Activated T-helper 9 cell treated with anti-CD3 and anti-CD28 coated beads, Interleukin-2, amount 50 U/mL, for 16 hours (primary cell): ENCODE results near the gene CAMTA1.
"Not testable (repeated sequence)": the region's sequence is repeated elsewhere in the genome, so short reads cannot be mapped to it uniquely, and the experiment has no call there.

Experiments
- DNase-seq: peaks from one replicate; pipeline ENCODE4 v3.0.0-alpha.2; 2020; ENCODE audit warnings: low read depth

The CAMTA1 gene

DNA sequence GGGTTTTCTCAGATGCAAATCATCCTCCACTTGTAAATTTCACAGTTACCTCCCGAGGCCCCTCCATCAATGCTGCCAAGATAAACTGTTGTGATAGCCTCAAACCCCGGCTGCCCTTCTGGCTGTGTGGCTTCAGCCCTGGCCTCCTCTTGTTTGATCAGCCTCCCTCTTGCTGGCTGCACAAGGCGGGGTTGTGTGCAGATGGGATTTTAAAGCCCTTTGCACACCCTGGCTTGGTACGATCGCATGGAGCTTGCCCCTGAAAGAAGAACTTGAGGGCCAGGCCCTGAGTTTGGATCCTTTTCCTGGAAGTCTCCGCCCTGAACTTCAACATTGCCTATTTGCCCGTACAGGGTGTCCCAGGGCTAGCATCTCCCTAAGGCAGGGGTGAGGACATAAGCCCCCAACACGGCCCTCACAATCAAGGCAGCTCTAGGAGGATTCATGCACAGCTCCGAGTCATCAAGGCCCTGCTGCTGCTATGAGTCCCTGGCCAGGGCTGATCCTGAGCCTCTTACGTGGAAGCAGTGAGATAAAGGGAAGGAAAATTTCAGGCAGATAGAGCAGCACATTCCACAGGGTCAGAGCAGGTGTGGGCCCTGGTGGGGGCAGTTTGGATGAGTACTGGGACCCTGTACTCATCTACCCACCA, 804.6 kb downstream of the CAMTA1 start:
- no peak for DNase-seq

DNA sequence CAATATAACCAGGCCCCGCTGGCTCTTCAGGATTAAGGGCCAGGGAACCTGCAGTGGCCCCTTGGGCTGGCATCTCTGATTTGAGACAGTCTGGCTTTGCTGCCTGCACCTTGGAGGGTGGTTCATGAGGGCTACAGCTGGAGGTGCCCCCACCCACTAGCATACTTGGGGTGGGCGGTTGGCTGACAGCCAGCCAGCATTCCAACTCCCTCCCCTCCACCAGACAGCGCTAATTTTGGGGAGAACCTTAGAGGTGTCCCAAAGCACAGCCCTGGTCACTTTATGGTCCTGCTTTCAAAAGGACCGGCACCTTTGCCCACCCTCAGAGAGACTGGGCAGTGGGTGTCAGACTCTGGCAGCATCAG, 805.2 kb downstream of the CAMTA1 start:
- no peak for DNase-seq

DNA sequence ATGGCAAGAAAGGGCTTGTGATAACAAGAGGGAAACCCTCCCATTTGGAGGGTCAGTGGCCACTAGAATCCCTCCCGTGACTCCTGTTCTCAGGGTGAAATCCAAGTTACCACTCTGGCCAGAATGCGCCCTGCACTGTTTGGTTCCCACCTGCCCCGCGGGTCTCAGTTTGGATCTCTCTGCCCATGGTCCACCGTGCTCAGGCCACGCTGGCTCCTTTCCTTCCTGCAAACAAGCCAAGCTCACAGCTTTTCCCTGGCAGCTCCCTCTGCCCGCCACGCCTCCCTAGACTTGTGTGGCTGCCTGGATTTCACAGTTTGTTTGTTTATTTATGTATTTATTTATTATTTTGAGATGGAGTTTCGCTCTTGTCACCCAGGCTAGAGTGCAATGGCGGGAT, 806.3 kb downstream of the CAMTA1 start:
- no peak for DNase-seq

DNA sequence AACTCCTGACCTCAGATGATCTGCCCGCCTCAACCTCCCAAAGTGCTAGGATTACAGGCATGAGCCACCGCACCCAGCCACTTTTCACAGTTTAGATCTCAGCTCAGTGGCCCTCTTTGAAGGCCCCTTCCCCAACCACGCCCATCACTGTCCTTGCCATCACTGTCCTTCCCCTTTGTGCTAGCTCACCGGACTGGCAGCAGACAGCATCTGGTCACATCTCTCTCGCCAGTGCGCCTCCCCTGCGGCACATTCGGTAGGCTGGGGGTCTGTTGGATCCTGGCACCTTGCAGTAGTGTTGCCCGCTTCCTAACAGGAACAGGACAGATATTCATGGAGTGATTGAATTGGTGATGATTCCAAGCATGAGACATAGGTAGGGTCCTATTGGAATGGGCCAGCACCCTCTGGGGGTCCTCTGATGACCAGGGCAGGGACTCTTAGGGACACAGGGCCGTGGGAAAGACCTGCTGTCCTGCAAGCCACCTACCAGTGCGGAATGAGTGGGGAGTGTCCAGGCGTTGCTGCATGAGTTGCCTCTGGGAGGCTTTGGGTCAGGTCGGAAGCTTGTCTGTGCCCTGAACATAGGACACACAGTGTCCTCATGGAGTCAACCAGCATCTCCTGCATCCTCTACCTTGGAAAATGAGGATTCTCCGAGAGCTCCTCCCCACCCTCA, 807.0 kb downstream of the CAMTA1 start:
- DNase-seq = no peak

DNA sequence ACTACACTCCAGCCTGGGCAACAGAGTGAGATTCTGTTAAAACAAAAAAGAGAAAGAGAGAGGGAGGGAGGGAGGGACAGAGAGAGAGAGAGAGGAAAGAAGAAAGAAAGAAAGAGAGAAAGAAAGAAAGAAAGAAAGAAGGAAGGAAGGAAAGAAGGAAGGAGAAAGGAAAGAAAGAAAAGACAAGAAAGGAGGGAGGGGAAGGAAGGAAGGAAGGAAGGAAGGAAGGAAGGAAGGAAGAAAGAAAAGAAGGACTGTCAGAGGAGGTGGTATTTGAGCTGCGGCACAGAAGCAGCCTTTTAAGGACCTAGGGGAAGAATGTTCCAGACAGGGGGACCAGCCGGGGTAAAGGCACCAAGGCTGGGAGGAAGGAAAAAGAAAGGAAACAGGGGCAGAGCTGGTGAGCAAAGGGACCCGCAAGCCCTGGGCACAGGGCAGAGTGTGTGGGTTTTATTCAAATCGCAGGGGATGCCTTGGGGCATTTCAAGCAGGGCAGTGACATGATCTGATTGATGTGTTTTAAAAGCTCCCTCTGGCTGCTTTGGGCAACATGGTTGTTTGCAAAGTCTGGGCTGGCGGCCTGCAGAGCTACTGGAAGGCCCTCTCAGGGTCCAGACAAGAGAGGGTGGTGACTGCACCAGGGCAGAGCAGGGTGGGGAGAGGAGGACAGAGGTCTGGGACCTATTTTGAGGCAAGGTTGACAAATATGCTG, 808.9 kb downstream of the CAMTA1 start:
- DNase-seq = no peak

DNA sequence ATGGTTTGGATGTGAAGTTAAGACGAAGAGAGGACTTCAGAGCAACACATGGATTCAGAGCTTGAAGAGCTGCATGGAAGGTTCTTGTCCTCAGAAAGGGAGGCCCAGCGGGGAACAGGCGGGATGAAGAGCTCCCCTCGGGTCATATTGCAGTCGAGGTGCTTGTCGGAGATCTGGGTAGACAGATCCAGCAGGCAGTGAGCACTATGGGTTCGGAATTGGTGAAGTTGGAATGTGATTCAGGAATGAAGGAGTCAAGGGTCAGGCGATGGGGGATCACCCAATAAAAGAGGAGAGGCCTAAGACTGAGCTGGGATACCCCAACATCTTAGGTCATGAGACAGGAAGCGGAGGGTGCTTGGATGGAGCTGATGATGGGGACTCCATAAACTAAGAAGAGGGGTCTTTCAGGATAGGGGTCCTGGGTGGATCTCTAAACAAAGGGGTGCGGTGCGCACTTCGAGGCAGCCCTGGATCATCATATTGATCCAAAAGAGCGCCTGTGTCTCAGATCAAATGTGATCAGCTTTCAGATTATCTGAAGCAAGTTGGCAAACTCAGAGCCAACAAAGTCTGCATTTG, 809.6 kb downstream of the CAMTA1 start:
- no peak for DNase-seq

DNA sequence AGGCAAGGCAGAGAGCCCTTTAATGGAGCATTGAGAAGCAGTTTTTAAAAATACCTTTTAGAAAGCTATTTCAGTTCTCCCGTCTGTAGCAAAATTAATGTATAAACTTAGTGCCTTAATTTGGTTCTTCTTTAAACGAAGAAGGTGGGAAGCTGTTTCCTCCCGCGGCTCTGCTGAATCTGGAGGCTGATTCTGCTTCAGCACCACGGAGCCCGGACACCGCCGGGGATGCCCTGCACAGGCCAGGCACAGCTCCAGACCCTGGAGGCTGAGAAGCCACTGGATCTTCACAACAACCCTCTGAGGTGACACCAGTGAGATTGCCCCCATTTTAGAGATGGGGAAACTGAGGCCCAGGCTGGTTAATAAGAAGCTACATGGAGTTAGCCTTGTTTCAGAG, 810.1 kb downstream of the CAMTA1 start:
- no peak for DNase-seq

DNA sequence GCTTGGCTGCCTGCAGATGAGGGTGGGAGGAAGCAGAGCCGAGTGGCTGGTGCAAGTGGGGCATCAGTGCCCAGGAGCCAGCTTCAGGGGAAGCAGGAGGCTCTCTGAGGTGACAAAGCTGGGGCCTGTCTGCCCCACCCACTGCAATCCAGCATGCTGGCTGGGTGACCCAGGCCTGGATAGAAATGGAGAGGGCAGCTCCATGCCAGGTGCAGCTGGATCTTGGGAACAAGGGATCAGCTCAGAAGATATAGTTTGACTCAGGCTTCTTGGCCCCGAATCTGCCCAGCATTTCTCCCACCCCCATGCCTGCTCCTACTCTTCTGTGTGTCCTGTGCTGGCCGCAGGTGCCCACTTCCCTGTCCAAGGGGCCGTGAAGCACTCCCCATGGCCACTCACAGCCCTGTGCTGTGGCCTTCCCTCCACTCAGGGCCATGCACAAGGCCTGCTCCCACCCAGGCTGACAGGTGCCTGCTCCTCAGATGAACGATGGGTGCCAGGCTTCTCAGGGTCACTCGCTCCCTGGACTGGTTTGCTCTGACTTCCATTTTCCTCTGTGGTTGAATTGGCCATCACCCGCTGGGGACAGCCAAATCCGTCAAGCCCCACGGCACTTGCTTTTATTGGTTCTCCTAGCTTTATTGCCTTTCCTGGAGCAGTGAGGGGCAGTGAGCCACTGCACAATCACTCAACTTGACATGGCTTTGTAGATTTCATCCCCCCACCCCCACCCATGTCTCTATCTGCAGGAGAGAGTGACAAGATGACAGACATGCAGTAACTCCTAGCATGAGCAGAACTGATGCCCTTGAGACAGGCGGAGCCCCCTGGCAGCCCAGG, 811.1 kb downstream of the CAMTA1 start:
- DNase-seq = no peak

DNA sequence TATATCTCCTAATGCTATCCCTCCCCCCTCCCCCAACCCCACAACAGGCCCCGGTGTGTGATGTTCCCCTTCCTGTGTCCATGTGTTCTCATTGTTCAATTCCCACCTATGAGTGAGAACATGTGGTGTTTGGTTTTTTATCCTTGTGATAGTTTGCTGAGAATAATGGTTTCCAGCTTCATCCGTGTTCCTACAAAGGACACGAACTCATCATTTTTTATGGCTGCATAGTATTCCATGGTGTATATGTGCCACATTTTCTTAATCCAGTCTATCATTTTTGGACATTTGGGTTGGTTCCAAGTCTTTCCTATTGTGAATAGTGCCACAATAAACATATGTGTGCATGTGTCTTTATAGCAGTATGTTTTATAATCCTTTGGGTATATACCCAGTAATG, 812.8 kb downstream of the CAMTA1 start:
- not testable (repeated sequence) for DNase-seq

GRCh38 chr1:7604906-7605305, 819.7 kb downstream of the CAMTA1 start:
- not testable (repeated sequence) for DNase-seq

DNA sequence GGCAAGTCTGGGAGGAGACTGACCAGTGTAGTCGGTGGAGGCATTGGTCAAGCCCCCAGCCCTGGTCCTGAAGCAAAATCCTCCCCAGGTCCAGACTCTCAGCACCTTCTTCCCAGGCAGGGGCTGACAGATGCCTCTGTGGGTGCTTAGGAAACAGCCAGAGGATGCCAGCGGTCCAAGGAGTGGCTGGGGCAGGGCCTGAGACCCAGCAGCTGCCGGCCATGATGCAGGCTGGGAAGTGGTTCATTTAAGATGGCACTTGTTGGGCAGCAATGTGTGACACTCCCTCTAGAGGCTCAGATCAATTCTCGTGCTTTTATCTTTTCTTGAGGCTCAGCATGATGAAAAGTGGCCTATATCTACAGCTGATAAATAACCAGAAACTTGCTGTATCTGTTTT, 820.8 kb downstream of the CAMTA1 start:
- no peak for DNase-seq

DNA sequence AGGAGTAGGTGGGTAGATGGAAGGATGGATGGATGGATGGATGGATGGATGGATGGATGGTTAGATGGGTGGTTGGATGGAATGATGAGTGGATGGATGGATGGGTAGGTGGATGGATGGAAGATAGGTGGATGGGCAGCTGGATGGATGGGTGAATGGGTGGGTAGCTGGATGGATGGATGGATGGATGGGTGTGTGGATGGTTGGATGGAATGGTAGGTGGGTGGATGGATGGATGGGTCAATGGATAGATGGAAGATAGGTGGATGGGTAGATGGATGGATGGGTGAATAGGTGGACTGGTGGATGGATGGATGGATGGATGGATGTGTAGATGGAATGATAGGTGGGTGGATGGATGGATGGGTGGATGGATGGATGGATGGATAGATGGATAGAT, 821.8 kb downstream of the CAMTA1 start:
- no peak for DNase-seq

GRCh38 chr1:7608628-7609305, 823.5 kb downstream of the CAMTA1 start:
- no peak for DNase-seq

GRCh38 chr1:7609311-7609994, 824.2 kb downstream of the CAMTA1 start:
- no peak for DNase-seq

GRCh38 chr1:7610106-7610731, 825.0 kb downstream of the CAMTA1 start:
- DNase-seq = no peak

DNA sequence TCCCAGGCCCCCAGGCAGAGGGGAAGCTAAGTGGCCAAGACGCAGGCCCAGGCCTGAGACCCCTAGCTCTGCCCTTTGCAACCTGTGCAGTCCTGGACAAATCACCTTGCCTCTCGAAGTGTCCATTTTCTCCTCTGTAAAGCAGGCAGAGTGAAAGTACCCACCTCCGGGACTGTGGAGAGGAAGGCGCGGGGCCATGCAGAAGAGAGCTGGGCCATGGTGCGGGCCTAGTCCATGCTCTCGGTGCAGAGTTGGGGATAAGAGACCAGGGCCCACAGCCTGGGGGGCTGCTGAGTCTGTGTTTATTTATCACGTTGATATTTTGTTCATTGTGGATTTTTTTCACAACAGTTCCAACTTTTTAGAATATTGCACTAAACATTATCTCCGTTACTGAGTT, 825.7 kb downstream of the CAMTA1 start:
- DNase-seq = no peak

DNA sequence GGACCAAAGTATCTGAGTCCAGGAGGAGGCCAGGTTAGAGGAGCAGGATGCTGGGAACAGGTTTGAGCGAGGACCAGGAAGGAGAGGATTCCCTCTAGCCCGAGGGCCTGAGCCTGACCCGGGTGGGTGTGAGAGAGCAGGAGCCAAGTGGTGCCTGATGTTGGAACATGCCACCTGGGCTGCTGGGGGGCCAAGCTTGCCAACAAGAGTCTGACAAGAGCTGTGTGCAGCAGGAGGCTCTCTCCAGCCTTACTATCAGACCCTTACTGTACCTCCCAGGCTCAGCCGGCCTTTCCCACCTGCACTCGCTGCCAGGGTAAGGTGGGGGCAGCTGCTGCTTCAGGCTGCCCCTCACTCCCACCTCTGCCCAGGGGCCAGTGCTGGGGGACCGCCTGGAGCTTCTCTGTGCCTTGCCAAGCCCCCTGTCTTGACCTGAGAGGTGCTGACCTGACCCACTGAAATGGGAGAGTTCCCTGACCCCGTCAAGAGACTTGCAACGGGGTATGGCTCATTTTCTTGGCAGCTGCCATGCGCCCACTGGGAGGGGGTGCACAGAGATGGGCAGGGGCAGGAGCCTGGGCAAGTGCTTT, 826.3 kb downstream of the CAMTA1 start:
- DNase-seq = no peak

GRCh38 chr1:7613106-7613850, 828.0 kb downstream of the CAMTA1 start:
- DNase-seq = no peak

GRCh38 chr1:7613851-7614205, 828.6 kb downstream of the CAMTA1 start:
- DNase-seq = no peak
